CD8-positive, alpha-beta memory T cell (primary cell): ENCODE results near the gene CYYR1. TPM values are rescaled to one million over a fixed set of nuclear protein-coding genes. Genes with fewer than 3 reads are reported as not detected.
"Not testable (repeated sequence)": the region's sequence is repeated elsewhere in the genome, so short reads cannot be mapped to it uniquely, and the experiment has no call there.

Experiments
- CTCF ChIA-PET: fragments of 350-600 bp; sonication (Branson Sonifier 250); formaldehyde crosslinking; loops from one replicate; lab custom pipeline; 2021; ENCODE audit warnings: antibody characterized with exemption; lab: Charles Lee
- POLR2A ChIA-PET: fragments of 350-600 bp; sonication (Branson Sonifier 250); formaldehyde crosslinking; loops from one replicate; lab custom pipeline; 2021; ENCODE audit warnings: antibody characterized with exemption; lab: Charles Lee
- DNase-seq, 5 donors: peaks; one replicate each; pipeline versions ENCODE4 v3.0.0 to v3.0.0-alpha.2; 2020 to 2022; ENCODE audit warnings: mixed read lengths in 1 of 5
- H3K27ac ChIP-seq: one replicate; pipeline ENCODE4 v1.7.0; 2013; ENCODE audit warnings: low read depth, mild to moderate bottlenecking, low read length, moderate library complexity
- H3K27me3 ChIP-seq: 2 replicates; pipeline ENCODE4 v1.7.0; 2013; ENCODE audit warnings: low read length, mild to moderate bottlenecking; ENCODE audit not compliant: insufficient read depth, poor library complexity, severe bottlenecking
- H3K36me3 ChIP-seq: 2 replicates; pipeline ENCODE4 v1.7.0; 2013; ENCODE audit warnings: mild to moderate bottlenecking, low read length, moderate library complexity; ENCODE audit not compliant: insufficient read depth
- H3K4me1 ChIP-seq: 2 replicates; pipeline ENCODE4 v1.7.0; 2013; ENCODE audit warnings: mild to moderate bottlenecking, low read length, moderate library complexity; ENCODE audit not compliant: insufficient read depth
- H3K4me3 ChIP-seq: 2 replicates; pipeline ENCODE4 v1.7.0; 2013; ENCODE audit warnings: mild to moderate bottlenecking, low read length
- H3K9me3 ChIP-seq: 2 replicates; pipeline ENCODE4 v1.7.0; 2013; ENCODE audit warnings: mild to moderate bottlenecking, low read length
- H3K27ac Mint-ChIP-seq, 8 donors: one replicate each; pipeline ENCODE4 v1.8.0; 2020 to 2021; ENCODE audit warnings: mixed read lengths in 8 of 8, mild to moderate bottlenecking in 6 of 8, inconsistent platforms in 3 of 8, moderate library complexity in 3 of 8
- H3K27me3 Mint-ChIP-seq, 2 donors: one replicate each; pipeline ENCODE4 v1.8.0; 2020 to 2021; ENCODE audit warnings: mixed read lengths in 2 of 2, mild to moderate bottlenecking in 1 of 2, moderate library complexity in 1 of 2
- H3K36me3 Mint-ChIP-seq, 3 donors: one replicate each; pipeline ENCODE4 v1.8.0; 2020 to 2021; ENCODE audit warnings: mixed read lengths in 3 of 3, inconsistent platforms in 1 of 3, mild to moderate bottlenecking in 1 of 3
- H3K4me1 Mint-ChIP-seq, 3 donors: one replicate each; pipeline ENCODE4 v1.8.0; 2020 to 2021; ENCODE audit warnings: mixed read lengths in 3 of 3, inconsistent platforms in 1 of 3, mild to moderate bottlenecking in 1 of 3
- H3K4me3 Mint-ChIP-seq, 7 donors: one replicate each; pipeline ENCODE4 v1.8.0; 2020 to 2021; ENCODE audit warnings: mixed read lengths in 7 of 7, mild to moderate bottlenecking in 6 of 7, moderate library complexity in 4 of 7, inconsistent platforms in 2 of 7
- H3K9me3 Mint-ChIP-seq, 5 donors: one replicate each; pipeline ENCODE4 v1.8.0; 2020 to 2022; ENCODE audit warnings: mixed read lengths in 5 of 5, mild to moderate bottlenecking in 3 of 5, moderate library complexity in 2 of 5, inconsistent platforms in 1 of 5
- polyA plus RNA-seq: library from polyadenylated mRNA; unstranded; fragments of 300-500 nt; fragmentation: Illumina TruSeq; gene quantifications from one replicate; pipeline ENCODE4 v1.2.3, GENCODE V29; 2021
- total RNA-seq, 2 experiments: library from RNA; stranded (reverse); gene quantifications; one replicate each; pipeline ENCODE4 v1.2.3, GENCODE V29; 2021

Gene CYYR1
- total and polyA plus RNA-seq, 3 experiments from 2014 or later = not detected

GRCh38 chr21:26473471-26473870, 99.6 kb downstream of the CYYR1 start:
- Histone ChIP-seq H3K9me3 (no peaks in the 10 kb centered on the region), H3K4me1 (no peaks in the 10 kb centered on the region), H3K27ac (no peak overlapping the region), H3K4me3 (no peak overlapping the region), H3K27me3 (no peaks in the 10 kb centered on the region), H3K36me3 (no peaks in the 10 kb centered on the region)
- ChIA-PET CTCF (no interaction called here), POLR2A (no interaction called here)
- no peaks in the 10 kb centered on the region for H3K9me3 Mint-ChIP-seq
- DNase-seq = no peak
- no peaks in the 10 kb centered on the region for H3K36me3 Mint-ChIP-seq
- H3K4me1 Mint-ChIP-seq = no peaks in the 10 kb centered on the region
- no peak overlapping the region for H3K27ac Mint-ChIP-seq
- H3K4me3 Mint-ChIP-seq = no peak overlapping the region
- H3K27me3 Mint-ChIP-seq = no peaks in the 10 kb centered on the region

- no peak overlapping the region for H3K27ac Mint-ChIP-seq
- ChIA-PET CTCF (no interaction called here), POLR2A (no interaction called here)
- no peaks in the 10 kb centered on the region for H3K4me1 Mint-ChIP-seq
- no peak for DNase-seq
- no peak overlapping the region for H3K4me3 ChIP-seq
- no peaks in the 10 kb centered on the region for H3K36me3 ChIP-seq
- no peak overlapping the region for H3K27ac ChIP-seq
- no peak overlapping the region for H3K4me3 Mint-ChIP-seq
- H3K27me3 ChIP-seq = no peaks in the 10 kb centered on the region
- H3K9me3 ChIP-seq = no peaks in the 10 kb centered on the region
- H3K36me3 Mint-ChIP-seq = no peaks in the 10 kb centered on the region
- no peaks in the 10 kb centered on the region for H3K27me3 Mint-ChIP-seq
- no peaks in the 10 kb centered on the region for H3K4me1 ChIP-seq
- H3K9me3 Mint-ChIP-seq = peaks cover 0 to 3% (median 0%) of the 10 kb centered on the region in 5 donors
These were observed 102.0 kb downstream of the CYYR1 start for GRCh38 chr21:26471099-26471471.

GRCh38 chr21:26470351-26471098, 102.6 kb downstream of the CYYR1 start:
- Histone ChIP-seq H3K4me3 (no peak overlapping the region), H3K36me3 (no peaks in the 10 kb centered on the region), H3K4me1 (no peaks in the 10 kb centered on the region), H3K27me3 (no peaks in the 10 kb centered on the region), H3K9me3 (no peaks in the 10 kb centered on the region), H3K27ac (no peak overlapping the region)
- Mint-ChIP-seq H3K4me1 (no peaks in the 10 kb centered on the region), H3K27me3 (no peaks in the 10 kb centered on the region), H3K4me3 (no peak overlapping the region), H3K9me3 (peaks cover 0 to 5% (median 0%) of the 10 kb centered on the region in 5 donors), H3K36me3 (no peaks in the 10 kb centered on the region), H3K27ac (no peak overlapping the region)
- ChIA-PET POLR2A (no interaction called here), CTCF (no interaction called here)
- DNase-seq = no peak

DNA sequence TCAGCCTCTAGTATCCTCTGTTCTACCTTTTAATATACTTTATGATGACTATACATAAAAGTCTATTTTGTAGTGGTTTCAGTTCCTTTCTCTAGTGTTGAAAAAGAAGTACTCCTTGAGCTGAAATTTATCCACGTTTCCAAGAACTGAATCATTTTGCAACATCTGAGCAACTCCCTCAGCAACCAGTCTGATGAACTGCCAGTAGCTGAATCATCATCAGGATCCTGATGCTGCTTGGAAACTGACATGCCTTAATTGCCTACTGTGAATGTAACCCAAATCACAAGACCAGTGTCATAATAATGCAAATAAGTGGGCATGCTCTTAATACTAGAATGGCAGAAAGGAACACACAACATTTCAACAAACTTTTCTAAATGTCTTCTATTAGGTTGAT, 103.3 kb downstream of the CYYR1 start:
- Histone ChIP-seq H3K9me3 (no peaks in the 10 kb centered on the region), H3K27me3 (no peaks in the 10 kb centered on the region), H3K4me1 (no peaks in the 10 kb centered on the region), H3K36me3 (no peaks in the 10 kb centered on the region), H3K4me3 (no peak overlapping the region), H3K27ac (no peak overlapping the region)
- no peak for DNase-seq
- ChIA-PET CTCF (no interaction called here), POLR2A (no interaction called here)
- Mint-ChIP-seq H3K9me3 (peaks cover 0 to 5% (median 0%) of the 10 kb centered on the region in 5 donors), H3K36me3 (no peaks in the 10 kb centered on the region), H3K4me1 (no peaks in the 10 kb centered on the region), H3K4me3 (no peak overlapping the region), H3K27ac (no peak overlapping the region), H3K27me3 (no peaks in the 10 kb centered on the region)

DNA sequence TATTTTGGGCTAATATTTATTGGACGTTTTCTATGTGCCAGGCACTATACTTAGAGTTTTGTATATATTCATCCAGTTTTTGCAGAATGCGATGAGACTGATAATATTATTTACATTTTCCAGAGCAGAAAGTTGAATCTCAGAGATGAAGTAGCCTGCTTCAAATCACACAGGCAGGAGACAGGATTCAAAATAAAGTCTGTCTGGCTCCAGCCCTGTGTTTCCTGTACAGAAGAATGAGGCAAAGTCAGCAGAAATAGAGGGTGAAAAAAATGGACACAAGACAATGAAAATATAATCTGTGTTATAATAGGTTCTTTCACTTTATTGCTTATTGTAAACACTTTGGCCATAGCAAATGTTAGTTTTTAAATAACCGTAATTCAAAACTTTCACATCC, 107.2 kb downstream of the CYYR1 start:
- Mint-ChIP-seq H3K27me3 (no peaks in the 10 kb centered on the region), H3K9me3 (peaks cover 0 to 9% (median 0%) of the 10 kb centered on the region in 5 donors), H3K27ac (no peak overlapping the region), H3K4me1 (no peaks in the 10 kb centered on the region), H3K36me3 (no peaks in the 10 kb centered on the region), H3K4me3 (no peak overlapping the region)
- Histone ChIP-seq H3K4me3 (no peak overlapping the region), H3K36me3 (no peaks in the 10 kb centered on the region), H3K9me3 (no peaks in the 10 kb centered on the region), H3K27me3 (no peaks in the 10 kb centered on the region), H3K27ac (no peak overlapping the region), H3K4me1 (no peaks in the 10 kb centered on the region)
- CTCF ChIA-PET = no interaction called here
- POLR2A ChIA-PET = no interaction called here
- DNase-seq = no peak

DNA sequence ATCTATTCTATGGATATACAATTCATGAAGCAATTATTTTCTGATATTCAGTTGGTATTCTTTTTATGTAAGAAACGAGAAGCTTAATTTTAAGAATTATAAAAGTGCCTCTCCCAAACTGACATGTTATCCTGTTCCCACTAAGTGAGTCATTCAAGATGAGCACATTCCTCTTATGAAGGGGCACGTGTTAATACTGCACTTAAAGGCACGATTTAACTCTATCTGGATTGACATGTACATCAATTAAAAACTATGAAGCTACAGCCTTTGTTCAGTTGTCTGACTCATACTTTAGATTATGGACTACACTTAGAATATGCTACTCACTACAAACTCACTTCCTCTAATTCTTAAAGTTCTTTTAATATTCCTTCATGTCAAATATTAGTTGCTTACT, 111.6 kb downstream of the CYYR1 start:
- Mint-ChIP-seq H3K4me1 (no peaks in the 10 kb centered on the region), H3K4me3 (no peak overlapping the region), H3K36me3 (no peaks in the 10 kb centered on the region), H3K27ac (no peak overlapping the region), H3K9me3 (peaks cover 2 to 14% (median 6%) of the 10 kb centered on the region in 5 donors), H3K27me3 (no peaks in the 10 kb centered on the region)
- Histone ChIP-seq H3K27ac (no peak overlapping the region), H3K27me3 (no peaks in the 10 kb centered on the region), H3K4me3 (no peak overlapping the region), H3K9me3 (no peaks in the 10 kb centered on the region), H3K36me3 (no peaks in the 10 kb centered on the region), H3K4me1 (no peaks in the 10 kb centered on the region)
- DNase-seq = no peak
- ChIA-PET POLR2A (no interaction called here), CTCF (no interaction called here)

DNA sequence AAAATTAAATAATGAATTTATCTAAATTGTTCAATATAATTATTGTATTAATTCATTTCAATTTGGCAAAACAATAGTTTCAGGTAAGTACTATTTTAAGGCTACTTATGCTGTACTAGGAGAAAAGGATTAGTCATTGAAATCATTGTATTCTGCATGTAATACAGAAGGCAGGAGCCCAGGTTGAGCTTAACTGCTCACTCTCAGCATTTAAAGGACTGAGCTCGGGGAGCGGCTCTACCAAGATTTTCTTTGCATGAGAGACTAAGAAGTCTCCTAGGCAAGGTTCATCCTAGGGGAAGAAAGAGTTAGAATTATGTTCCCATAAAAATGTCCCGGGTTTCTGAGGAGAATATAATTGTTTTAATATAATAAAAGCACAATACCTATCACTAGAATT, 112.5 kb downstream of the CYYR1 start:
- H3K4me3 ChIP-seq = no peak overlapping the region
- no peaks in the 10 kb centered on the region for H3K4me1 ChIP-seq
- CTCF ChIA-PET = no interaction called here
- H3K9me3 Mint-ChIP-seq = peaks cover 2 to 14% (median 6%) of the 10 kb centered on the region in 5 donors
- H3K9me3 ChIP-seq = no peaks in the 10 kb centered on the region
- no peak overlapping the region for H3K27ac ChIP-seq
- H3K27ac Mint-ChIP-seq = no peak overlapping the region
- no peak overlapping the region for H3K4me3 Mint-ChIP-seq
- H3K27me3 ChIP-seq = no peaks in the 10 kb centered on the region
- H3K4me1 Mint-ChIP-seq = no peaks in the 10 kb centered on the region
- POLR2A ChIA-PET = no interaction called here
- H3K27me3 Mint-ChIP-seq = no peaks in the 10 kb centered on the region
- H3K36me3 ChIP-seq = no peaks in the 10 kb centered on the region
- no peaks in the 10 kb centered on the region for H3K36me3 Mint-ChIP-seq
- DNase-seq = no peak

- DNase-seq, H3K36me3 Mint-ChIP-seq, H3K4me1 Mint-ChIP-seq, CTCF ChIA-PET, H3K4me3 ChIP-seq, POLR2A ChIA-PET, H3K36me3 ChIP-seq, H3K27ac Mint-ChIP-seq, H3K27ac ChIP-seq, H3K9me3 ChIP-seq, H3K4me3 Mint-ChIP-seq, H3K27me3 Mint-ChIP-seq, H3K4me1 ChIP-seq, H3K27me3 ChIP-seq: not testable (repeated sequence)
- peaks cover 2 to 14% (median 6%) of the 10 kb centered on the region in 5 donors for H3K9me3 Mint-ChIP-seq
These were observed 114.2 kb downstream of the CYYR1 start for GRCh38 chr21:26458854-26459253.
